ENCODE results near the gene PSRC1. TPM values are rescaled to one million over a fixed set of nuclear protein-coding genes. Genes with fewer than 3 reads are reported as not detected.
A peak's percentile ranks its signal among the peaks of the same experiment; 100 is the strongest.

Gene PSRC1
- total RNA-seq = 1 to 10 TPM; 2.4 to 2.5 TPM

DNA sequence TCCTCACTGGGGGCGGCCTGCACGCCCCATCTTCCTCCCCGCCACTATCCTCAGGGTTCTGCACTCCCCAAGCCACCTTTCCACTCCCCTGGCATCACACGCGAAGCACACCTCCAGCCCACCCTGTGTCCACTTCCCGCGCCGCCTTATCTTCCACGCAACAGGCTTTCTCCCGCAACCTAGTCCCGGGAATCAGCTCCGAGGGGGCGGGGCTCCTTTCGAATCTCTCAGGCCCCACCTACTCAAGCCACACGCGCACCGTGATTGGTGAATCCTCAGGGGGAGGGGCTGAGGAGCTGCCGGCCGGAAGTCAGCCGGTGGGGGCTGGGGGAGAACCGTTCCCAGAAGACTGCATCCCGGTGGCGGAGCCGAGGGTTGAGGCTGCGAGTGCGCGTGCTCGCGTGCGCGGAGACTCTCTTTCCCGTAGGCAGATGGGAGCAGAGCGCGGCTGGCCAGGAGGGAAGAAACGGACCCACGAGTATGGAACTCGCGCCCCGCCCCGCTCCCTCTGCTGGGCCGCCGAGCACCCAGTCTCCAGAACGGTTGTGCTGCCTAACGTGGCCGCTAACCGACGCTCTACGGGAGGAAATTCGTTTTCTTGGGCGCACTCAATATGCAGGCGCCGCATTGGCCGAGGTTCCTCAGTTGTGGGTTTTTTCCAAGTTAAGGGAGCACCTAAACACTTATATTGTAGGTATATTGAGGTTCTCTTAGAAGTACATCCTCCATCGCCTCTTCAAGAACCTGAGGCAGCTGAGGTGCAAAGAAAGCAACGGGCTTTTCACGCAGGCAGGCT lies at the start of gene PSRC1:
TSS of gene PSRC1 (minus strand) at position 194 of the 796 bp plus-strand sequence.
- DNase-seq (ENCODE audit: low spot score) (peak; percentile 88), ATAC-seq (ENCODE audit: insufficient number of reproducible peaks, low FRiP score, low read depth) (peak; percentile 97)
- Histone ChIP-seq H3K9me3 (no peaks in the 10 kb centered on the region), H3K36me3 (no peaks in the 10 kb centered on the region), H3K27me3 (replicated peaks; ENCODE audit: insufficient read depth) (no peaks in the 10 kb centered on the region), H3K27ac (peak within 1 kb of the TSS; percentile 84 to 93), H3K4me3 (peak within 1 kb of the TSS; percentile 80), H3K4me1 (ENCODE audit: control insufficient read depth in 1 of 2, low read depth in 2 of 2) (peaks cover 12 to 25% of the 10 kb centered on the region in 2 donors)
- TF ChIP-seq, protein P1, sequence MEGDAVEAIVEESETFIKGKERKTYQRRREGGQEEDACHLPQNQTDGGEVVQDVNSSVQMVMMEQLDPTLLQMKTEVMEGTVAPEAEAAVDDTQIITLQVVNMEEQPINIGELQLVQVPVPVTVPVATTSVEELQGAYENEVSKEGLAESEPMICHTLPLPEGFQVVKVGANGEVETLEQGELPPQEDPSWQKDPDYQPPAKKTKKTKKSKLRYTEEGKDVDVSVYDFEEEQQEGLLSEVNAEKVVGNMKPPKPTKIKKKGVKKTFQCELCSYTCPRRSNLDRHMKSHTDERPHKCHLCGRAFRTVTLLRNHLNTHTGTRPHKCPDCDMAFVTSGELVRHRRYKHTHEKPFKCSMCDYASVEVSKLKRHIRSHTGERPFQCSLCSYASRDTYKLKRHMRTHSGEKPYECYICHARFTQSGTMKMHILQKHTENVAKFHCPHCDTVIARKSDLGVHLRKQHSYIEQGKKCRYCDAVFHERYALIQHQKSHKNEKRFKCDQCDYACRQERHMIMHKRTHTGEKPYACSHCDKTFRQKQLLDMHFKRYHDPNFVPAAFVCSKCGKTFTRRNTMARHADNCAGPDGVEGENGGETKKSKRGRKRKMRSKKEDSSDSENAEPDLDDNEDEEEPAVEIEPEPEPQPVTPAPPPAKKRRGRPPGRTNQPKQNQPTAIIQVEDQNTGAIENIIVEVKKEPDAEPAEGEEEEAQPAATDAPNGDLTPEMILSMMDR (IDR thresholded peaks at IDR 0.05) = peak; percentile 62

GRCh38 chr1:109331113-109331512 lies 48.2 kb upstream of the PSRC1 start:
- TF ChIP-seq, protein P1 (IDR thresholded peaks at IDR 0.05) = no peak
- no peak for DNase-seq (ENCODE audit: low spot score)
- no peak overlapping the region for H3K4me3 ChIP-seq
- no peak for ATAC-seq (ENCODE audit: insufficient number of reproducible peaks, low FRiP score, low read depth)
- H3K27ac ChIP-seq = no peak overlapping the region
- no peaks in the 10 kb centered on the region for H3K4me1 ChIP-seq (ENCODE audit: control insufficient read depth in 1 of 2, low read depth in 2 of 2)
- H3K36me3 ChIP-seq = peaks cover 78% of the 10 kb centered on the region
- peaks cover 5% of the 10 kb centered on the region for H3K9me3 ChIP-seq
- H3K27me3 ChIP-seq (replicated peaks; ENCODE audit: insufficient read depth) = no peaks in the 10 kb centered on the region

DNA sequence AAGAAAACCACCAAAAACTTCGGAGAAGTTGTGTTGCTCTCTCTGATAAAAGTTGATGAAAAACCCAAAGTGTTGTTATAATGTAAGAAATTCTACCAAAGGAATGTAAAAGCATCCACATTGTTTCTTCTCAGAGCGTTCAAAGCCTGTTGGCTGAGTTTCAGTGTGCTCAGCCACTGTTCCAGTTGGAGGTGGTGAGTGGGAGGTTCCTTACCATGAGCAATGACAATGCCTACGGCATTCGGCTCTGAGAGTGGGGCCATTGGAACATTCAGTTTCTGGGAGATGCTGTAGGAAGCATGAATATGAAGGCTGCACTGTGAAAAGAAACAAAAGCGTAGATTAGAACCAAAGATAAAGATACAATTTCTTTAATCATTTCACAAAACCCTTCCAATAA lies 44.3 kb upstream of the PSRC1 start:
- no peak for ATAC-seq (ENCODE audit: insufficient number of reproducible peaks, low FRiP score, low read depth)
- peaks cover 81% of the 10 kb centered on the region for H3K36me3 ChIP-seq
- TF ChIP-seq, protein P1 (IDR thresholded peaks at IDR 0.05) = no peak

GRCh38 chr1:109322974-109323373 lies 40.0 kb upstream of the PSRC1 start:
- no peak for ATAC-seq (ENCODE audit: insufficient number of reproducible peaks, low FRiP score, low read depth)
- TF ChIP-seq, protein P1 (IDR thresholded peaks at IDR 0.05) = no peak
- no peaks in the 10 kb centered on the region for H3K9me3 ChIP-seq
- no peak overlapping the region for H3K27ac ChIP-seq
- no peaks in the 10 kb centered on the region for H3K4me1 ChIP-seq (ENCODE audit: control insufficient read depth in 1 of 2, low read depth in 2 of 2)
- H3K36me3 ChIP-seq = peaks cover 87% of the 10 kb centered on the region
- no peaks in the 10 kb centered on the region for H3K27me3 ChIP-seq (replicated peaks; ENCODE audit: insufficient read depth)
- H3K4me3 ChIP-seq = no peak overlapping the region
- DNase-seq (ENCODE audit: low spot score) = no peak

More for the DNA sequence above, 44.3 kb upstream of the PSRC1 start:
- Histone ChIP-seq H3K4me3 (no peak overlapping the region), H3K27me3 (replicated peaks; ENCODE audit: insufficient read depth) (no peaks in the 10 kb centered on the region), H3K9me3 (peaks cover 5% of the 10 kb centered on the region), H3K27ac (no peak overlapping the region), H3K4me1 (ENCODE audit: control insufficient read depth in 1 of 2, low read depth in 2 of 2) (no peaks in the 10 kb centered on the region)
- DNase-seq (ENCODE audit: low spot score) = no peak

DNA sequence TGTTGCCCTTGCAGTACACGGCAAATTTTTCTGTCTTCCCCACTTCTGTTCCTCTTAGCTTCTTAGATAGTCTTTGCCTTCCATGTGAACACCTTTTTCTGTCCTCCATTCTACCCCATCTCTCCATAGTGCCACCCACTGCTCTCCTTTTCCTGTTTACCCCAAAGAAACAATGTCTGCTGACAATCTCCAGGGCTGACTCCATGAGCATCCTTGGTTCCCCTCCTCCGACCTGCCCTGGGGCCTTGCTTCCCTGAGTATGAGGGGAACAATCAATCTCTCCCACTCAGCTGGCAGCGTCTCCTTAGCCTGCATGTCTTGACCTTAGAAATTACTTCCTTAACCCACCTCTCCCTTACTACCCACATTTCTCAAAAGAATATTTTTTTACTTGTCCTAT lies 36.2 kb upstream of the PSRC1 start:
- no peak overlapping the region for H3K4me3 ChIP-seq
- H3K36me3 ChIP-seq = peaks cover 92% of the 10 kb centered on the region
- no peak overlapping the region for H3K27ac ChIP-seq
- no peak for DNase-seq (ENCODE audit: low spot score)
- no peaks in the 10 kb centered on the region for H3K4me1 ChIP-seq (ENCODE audit: control insufficient read depth in 1 of 2, low read depth in 2 of 2)
- TF ChIP-seq, protein P1 (IDR thresholded peaks at IDR 0.05) = no peak
- no peaks in the 10 kb centered on the region for H3K9me3 ChIP-seq
- H3K27me3 ChIP-seq (replicated peaks; ENCODE audit: insufficient read depth) = no peaks in the 10 kb centered on the region
- ATAC-seq (ENCODE audit: insufficient number of reproducible peaks, low FRiP score, low read depth) = no peak
